DND-41 (cell line): ENCODE data around the gene ACTR1A.

ENCODE experiments used
- ATAC-seq: fragments of 200-7000 bp; cut with Tn5 transposase; 3 replicates; pipeline ENCODE4 v1.9.1; 2021; ENCODE audit warnings: low read depth; ENCODE audit not compliant: insufficient read depth
- DNase-seq: peaks from one replicate; pipeline ENCODE4 v3.0.0-alpha.2; 2020
- H2AFZ ChIP-seq: 2 replicates; pipeline ENCODE4 v1.6.0; 2012; ENCODE audit warnings: low read depth, low read length
- H3K27ac ChIP-seq: 2 replicates; pipeline ENCODE4 v1.5.1; 2012; ENCODE audit warnings: low read length, inconsistent platforms
- H3K27me3 ChIP-seq: fragments of 200-600 bp; sonication (generic); 2 replicates; pipeline ENCODE4 v1.6.0; 2012; ENCODE audit warnings: low read length, mild to moderate bottlenecking, inconsistent platforms; ENCODE audit not compliant: insufficient read depth, poor library complexity
- H3K36me3 ChIP-seq: 2 replicates; pipeline ENCODE4 v1.5.1; 2012; ENCODE audit warnings: low read length, inconsistent platforms; ENCODE audit not compliant: insufficient read depth
- H3K4me1 ChIP-seq: 2 replicates; pipeline ENCODE4 v1.5.1; 2012; ENCODE audit warnings: mild to moderate bottlenecking, low read length; ENCODE audit not compliant: insufficient read depth
- H3K4me2 ChIP-seq: 2 replicates; pipeline ENCODE4 v1.6.0; 2012; ENCODE audit warnings: mild to moderate bottlenecking, moderate library complexity, low read length, inconsistent platforms; ENCODE audit not compliant: insufficient read depth
- H3K4me3 ChIP-seq, 2 experiments: fragments of 200-600 bp in 1 of 2; shearing (Covaris generic) in 1 of 2; 2 replicates each; pipeline ENCODE4 v1.5.1; 2012 to 2016; ENCODE audit warnings: inconsistent platforms in 2 of 2, low read length in 2 of 2, mild to moderate bottlenecking in 2 of 2, low read depth in 1 of 2, moderate library complexity in 1 of 2
- H3K79me2 ChIP-seq: 2 replicates; pipeline ENCODE4 v1.6.0; 2012; ENCODE audit warnings: low read length, inconsistent platforms; ENCODE audit not compliant: insufficient read depth
- H3K9ac ChIP-seq: 2 replicates; pipeline ENCODE4 v1.6.0; 2012; ENCODE audit warnings: low read depth, mild to moderate bottlenecking, inconsistent platforms, low read length, moderate library complexity
- H3K9me3 ChIP-seq: 2 replicates; pipeline ENCODE4 v1.5.1; 2012; ENCODE audit warnings: low read length, moderate library complexity, mild to moderate bottlenecking, inconsistent platforms; ENCODE audit not compliant: insufficient read depth, severe bottlenecking
- H4K20me1 ChIP-seq: 2 replicates; pipeline ENCODE4 v1.6.0; 2012; ENCODE audit warnings: low read length; ENCODE audit not compliant: insufficient read depth
- EZH2 ChIP-seq: IDR thresholded peaks from 3 replicates; pipeline ENCODE4 v1.6.1; 2012; ENCODE audit warnings: borderline replicate concordance, low read depth, mild to moderate bottlenecking, moderate library complexity, low read length, inconsistent platforms; ENCODE audit not compliant: severe bottlenecking
- TF ChIP-seq, protein P1 (sequence below): IDR thresholded peaks from 2 replicates; pipeline ENCODE4 v1.5.1; 2012; ENCODE audit warnings: borderline replicate concordance, low read length, moderate library complexity, mild to moderate bottlenecking; ENCODE audit not compliant: poor library complexity, severe bottlenecking; ENCODE audit errors: extremely low read depth

ACTR1A gene

DNA sequence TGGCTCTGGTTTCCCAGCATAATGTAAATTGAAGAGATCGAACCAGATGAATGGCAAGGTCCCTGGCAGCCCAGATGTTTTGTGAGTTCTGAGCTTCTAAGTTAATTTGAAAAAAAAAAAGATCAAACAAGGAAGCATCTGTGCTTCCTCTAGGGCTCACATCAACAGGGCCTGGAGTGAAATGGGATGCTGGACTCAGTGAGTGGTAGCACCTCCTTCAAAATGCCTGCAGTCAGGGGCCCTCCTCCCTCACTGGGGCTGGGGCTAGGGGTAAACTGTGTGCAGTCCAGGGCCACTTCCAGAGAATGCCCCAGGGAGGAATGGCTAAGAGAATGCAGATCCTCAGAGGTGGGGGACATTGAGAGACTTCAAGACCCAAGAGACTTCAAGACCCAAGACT lies 64.1 kb downstream of the ACTR1A start:
- no peaks in the 10 kb centered on the region for H4K20me1 ChIP-seq

DNA sequence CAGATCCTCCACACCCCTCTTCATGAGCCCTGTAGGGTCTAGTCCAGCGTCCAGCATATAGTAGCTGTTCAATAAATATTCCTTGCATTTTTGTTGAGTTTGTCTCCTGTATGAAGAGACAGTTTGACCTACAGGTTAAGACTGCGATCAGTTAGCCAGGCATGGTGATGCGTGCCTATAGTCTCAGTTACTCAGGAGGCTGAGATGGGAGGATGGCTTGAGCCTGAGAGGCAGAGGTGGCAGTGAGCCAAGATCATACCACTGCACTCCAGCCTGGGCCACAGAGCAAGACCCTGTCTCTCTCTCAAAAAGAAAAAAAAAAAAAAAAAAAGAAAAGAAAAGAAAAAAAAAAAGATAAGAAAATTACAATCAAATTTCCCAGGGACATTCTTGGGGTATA lies 65.0 kb downstream of the ACTR1A start:
- H3K9me3 ChIP-seq: no peaks in the 10 kb centered on the region
- TF ChIP-seq, protein P1, sequence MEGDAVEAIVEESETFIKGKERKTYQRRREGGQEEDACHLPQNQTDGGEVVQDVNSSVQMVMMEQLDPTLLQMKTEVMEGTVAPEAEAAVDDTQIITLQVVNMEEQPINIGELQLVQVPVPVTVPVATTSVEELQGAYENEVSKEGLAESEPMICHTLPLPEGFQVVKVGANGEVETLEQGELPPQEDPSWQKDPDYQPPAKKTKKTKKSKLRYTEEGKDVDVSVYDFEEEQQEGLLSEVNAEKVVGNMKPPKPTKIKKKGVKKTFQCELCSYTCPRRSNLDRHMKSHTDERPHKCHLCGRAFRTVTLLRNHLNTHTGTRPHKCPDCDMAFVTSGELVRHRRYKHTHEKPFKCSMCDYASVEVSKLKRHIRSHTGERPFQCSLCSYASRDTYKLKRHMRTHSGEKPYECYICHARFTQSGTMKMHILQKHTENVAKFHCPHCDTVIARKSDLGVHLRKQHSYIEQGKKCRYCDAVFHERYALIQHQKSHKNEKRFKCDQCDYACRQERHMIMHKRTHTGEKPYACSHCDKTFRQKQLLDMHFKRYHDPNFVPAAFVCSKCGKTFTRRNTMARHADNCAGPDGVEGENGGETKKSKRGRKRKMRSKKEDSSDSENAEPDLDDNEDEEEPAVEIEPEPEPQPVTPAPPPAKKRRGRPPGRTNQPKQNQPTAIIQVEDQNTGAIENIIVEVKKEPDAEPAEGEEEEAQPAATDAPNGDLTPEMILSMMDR: no peak
- no peak for TF ChIP-seq EZH2
- no peaks in the 10 kb centered on the region for H3K27me3 ChIP-seq
- H2AFZ ChIP-seq: no peak overlapping the region
- DNase-seq (no peak), ATAC-seq (no peak)
- H3K9ac ChIP-seq: no peak overlapping the region
- no peak overlapping the region for H3K4me2 ChIP-seq
- peaks cover 42% of the 10 kb centered on the region for H3K4me1 ChIP-seq
- H4K20me1 ChIP-seq: no peaks in the 10 kb centered on the region
- H3K27ac ChIP-seq: no peak overlapping the region
- H3K79me2 ChIP-seq: peaks cover 6% of the 10 kb centered on the region
- no peak overlapping the region for H3K4me3 ChIP-seq
- no peaks in the 10 kb centered on the region for H3K36me3 ChIP-seq

More for the DNA sequence above, 64.1 kb downstream of the ACTR1A start:
- no peak overlapping the region for H3K4me3 ChIP-seq
- H2AFZ ChIP-seq: no peak overlapping the region
- TF ChIP-seq, protein P1: no peak
- ATAC-seq: no peak
- no peaks in the 10 kb centered on the region for H3K36me3 ChIP-seq
- H3K4me2 ChIP-seq: no peak overlapping the region
- no peak for DNase-seq
- peaks cover 33% of the 10 kb centered on the region for H3K4me1 ChIP-seq
- peaks cover 6% of the 10 kb centered on the region for H3K79me2 ChIP-seq
- no peaks in the 10 kb centered on the region for H3K27me3 ChIP-seq
- H3K9me3 ChIP-seq: no peaks in the 10 kb centered on the region
- H3K9ac ChIP-seq: no peak overlapping the region
- no peak overlapping the region for H3K27ac ChIP-seq

DNA sequence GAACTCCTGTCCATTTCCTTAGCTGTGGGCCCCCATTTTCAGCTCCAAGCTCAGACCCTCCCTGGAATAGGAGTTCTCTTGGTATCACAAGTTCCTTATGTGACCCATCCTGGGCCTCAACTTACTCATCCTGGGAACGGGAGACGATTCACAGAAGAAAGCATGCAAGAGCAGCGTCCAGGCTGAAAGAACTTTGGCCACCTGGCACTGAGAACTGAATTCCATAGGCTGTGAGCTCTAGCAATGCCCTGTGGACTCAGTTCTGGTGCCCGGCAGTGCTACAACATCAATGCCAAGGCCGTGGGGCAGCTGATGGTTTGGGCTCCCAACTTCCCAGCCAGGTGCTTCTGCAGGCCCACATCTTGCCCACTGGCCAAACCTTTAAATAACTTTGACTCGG lies 66.2 kb downstream of the ACTR1A start:
- H3K27ac ChIP-seq: peak overlapping the region; percentile 65
- peaks cover 16% of the 10 kb centered on the region for H3K79me2 ChIP-seq
- ATAC-seq (no peak), DNase-seq (no peak)
- H3K4me2 ChIP-seq: peak overlapping the region; percentile 77
- peak overlapping the region; percentile 80 for H2AFZ ChIP-seq
- H3K36me3 ChIP-seq: no peaks in the 10 kb centered on the region; the same call in 1 of the 2 replicates
- H4K20me1 ChIP-seq: no peaks in the 10 kb centered on the region
- no peaks in the 10 kb centered on the region for H3K9me3 ChIP-seq
- no peaks in the 10 kb centered on the region for H3K27me3 ChIP-seq
- peak overlapping the region; percentile 26 to 60; a peak in 3 of 4 replicates for H3K4me3 ChIP-seq
- TF ChIP-seq EZH2: no peak
- TF ChIP-seq, protein P1: no peak
- H3K4me1 ChIP-seq: peaks cover 49% of the 10 kb centered on the region
- H3K9ac ChIP-seq: peak overlapping the region; percentile 56
